Spleen (tissue), 13 donors: ENCODE measurements around the gene OR10H2. TPM values are rescaled to one million over a fixed set of nuclear protein-coding genes. Genes with fewer than 3 reads are reported as not detected.
"Not testable (repeated sequence)": the region's sequence is repeated elsewhere in the genome, so short reads cannot be mapped to it uniquely, and the experiment has no call there.

Experiments used
- DNase-seq: peaks from one replicate; pipeline ENCODE4 v3.0.0-alpha.2; 2020
- H3K27ac ChIP-seq, 8 donors: fragments of 200-600 bp; sonication (generic) in 7 of 8; 1 replicate in 4 of 8; 2 replicates in 4 of 8; pipeline versions ENCODE4 v1.5.0 to v1.8.0; 2016 to 2021; ENCODE audit warnings: inconsistent platforms in 4 of 8, mild to moderate bottlenecking in 4 of 8, moderate library complexity in 1 of 8
- H3K27me3 ChIP-seq, 7 donors: fragments of 200-600 bp; sonication (generic) in 6 of 7; replicated peaks in 1 of 7; 1 replicate in 4 of 7; 2 replicates in 3 of 7; pipeline versions ENCODE4 v1.5.0 to v1.8.0; 2016 to 2021; ENCODE audit warnings: inconsistent platforms in 3 of 7, mild to moderate bottlenecking in 1 of 7
- H3K36me3 ChIP-seq, 6 donors: fragments of 200-600 bp; sonication (generic) in 5 of 6; 1 replicate in 4 of 6; 2 replicates in 2 of 6; pipeline versions ENCODE4 v1.5.0 to v1.8.0; 2016 to 2021; ENCODE audit warnings: inconsistent platforms in 2 of 6
- H3K4me1 ChIP-seq, 6 donors: fragments of 200-600 bp; sonication (generic) in 5 of 6; 1 replicate in 3 of 6; 2 replicates in 3 of 6; pipeline versions ENCODE4 v1.5.0 to v1.8.0; 2016 to 2021; ENCODE audit warnings: inconsistent platforms in 3 of 6
- H3K4me3 ChIP-seq, 8 donors: fragments of 200-600 bp; sonication (generic) in 7 of 8; 1 replicate in 4 of 8; 2 replicates in 4 of 8; pipeline versions ENCODE4 v1.5.0 to v1.8.0; 2016 to 2021; ENCODE audit warnings: inconsistent platforms in 4 of 8, mild to moderate bottlenecking in 4 of 8, moderate library complexity in 2 of 8
- H3K9me3 ChIP-seq, 8 donors: fragments of 200-600 bp; sonication (generic) in 7 of 8; 1 replicate in 4 of 8; 2 replicates in 4 of 8; pipeline versions ENCODE4 v1.5.0 to v1.8.0; 2016 to 2021; ENCODE audit warnings: inconsistent platforms in 4 of 8
- POLR2A ChIP-seq, 3 donors: fragments of 450-650 bp; IDR thresholded peaks; one replicate each; pipeline ENCODE4 v1.5.1; 2017; ENCODE audit warnings: antibody characterized with exemption in 3 of 3, mild to moderate bottlenecking in 1 of 3
- POLR2AphosphoS5 ChIP-seq, 3 donors: sonication (generic); formaldehyde crosslinking; IDR thresholded peaks; one replicate each; pipeline ENCODE4 v1.5.1; 2017; ENCODE audit warnings: antibody characterized with exemption in 3 of 3
- WGBS, 5 donors: extraction: QIAGEN DNeasy Blood & Tissue Kit in 3 of 5; methylation state at CpG; one replicate each; pipeline versions ENCODE4 v1.1.5 to v1.1.7; 2013 to 2018; 5-methylcytosine and 5-hydroxymethylcytosine counted together
- intact Hi-C: fragments of 100-400 bp; cut with DNase I; formaldehyde crosslinking; loops from one replicate; pipeline ENCODE4 v1.15.0; 2023; ENCODE audit warnings: low total_unique reads
- long read RNA-seq, 2 donors: transcript quantifications; one replicate each; lab custom pipeline, GENCODE V29; 2026
- polyA plus RNA-seq, 3 donors: library from polyadenylated mRNA; stranded (reverse); fragments of 200-250 nt; gene quantifications; one replicate each; pipeline ENCODE4 v1.2.1, GENCODE V29; 2013
- total RNA-seq, 7 donors: library from RNA; depleted of rRNA in 3 of 7; stranded (reverse); fragments of >200 nt in 3 of 7; fragmentation: NEBNext Ultra II Directional in 4 of 7; extraction: Animal tissue kit (Norgen Biotek cat#: 25700) in 4 of 7; gene quantifications; one replicate each; pipeline versions ENCODE4 v1.1.0 to v1.2.1, GENCODE V29; 2016 to 2021
- TF ChIP-seq, protein P1 (sequence below), 11 experiments: fragments of 200-600 bp in 7 of 11; fragments of 450-650 bp in 4 of 11; sonication (generic) in 4 of 11; IDR thresholded peaks in 8 of 11; conservative IDR thresholded peaks in 3 of 11; 1 replicate in 7 of 11; 2 replicates in 4 of 11; pipeline versions ENCODE4 v1.4.0 to v1.8.0; 2016 to 2021; ENCODE audit warnings: antibody characterized with exemption in 11 of 11, inconsistent platforms in 4 of 11, mild to moderate bottlenecking in 1 of 11
- donor health status: healthy with polysubstance abuse.
- donor health status: DM: no; HTN: no; CAD: no; lungs with moderate emphysema.
- donor health status: DM: no; HTN: no; CAD: no.
- donor health status: Bipolar disorder and iron deficiency.
- donor health status: healthy.
- donor health status: DM: no; HTN: no; CAD: no.
- donor health status: DM: yes; HTN: yes; CAD: no.

OR10H2 gene, protein sequence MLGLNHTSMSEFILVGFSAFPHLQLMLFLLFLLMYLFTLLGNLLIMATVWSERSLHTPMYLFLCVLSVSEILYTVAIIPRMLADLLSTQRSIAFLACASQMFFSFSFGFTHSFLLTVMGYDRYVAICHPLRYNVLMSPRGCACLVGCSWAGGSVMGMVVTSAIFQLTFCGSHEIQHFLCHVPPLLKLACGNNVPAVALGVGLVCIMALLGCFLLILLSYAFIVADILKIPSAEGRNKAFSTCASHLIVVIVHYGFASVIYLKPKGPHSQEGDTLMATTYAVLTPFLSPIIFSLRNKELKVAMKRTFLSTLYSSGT
- total RNA-seq (not detected), polyA plus RNA-seq (not detected)
- long read RNA-seq, donor 1: 0 reads
- long read RNA-seq, donor 2: 0 reads

DNA sequence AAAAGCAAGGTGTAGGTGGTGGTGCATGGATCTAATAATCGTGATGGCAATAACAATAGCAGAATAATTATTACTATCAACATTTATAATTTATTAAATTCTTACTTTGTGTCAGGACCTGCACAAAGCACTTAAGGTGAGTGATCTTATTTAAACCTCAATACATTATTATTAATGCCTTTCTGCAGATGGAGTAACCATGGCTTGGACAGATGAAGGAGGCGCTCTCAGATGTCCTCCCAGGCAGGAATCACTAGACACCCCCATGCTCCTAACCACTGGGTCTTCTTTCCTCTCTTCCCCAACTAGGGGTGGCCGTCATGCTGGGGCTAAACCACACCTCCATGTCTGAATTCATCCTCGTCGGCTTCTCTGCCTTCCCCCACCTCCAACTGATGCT lies at the start of gene OR10H2:
TSS of gene OR10H2 (plus strand) at position 301 of the 400 bp plus-strand sequence. CDS start at position 321, 20 bp downstream.
- Histone ChIP-seq H3K4me3 (no peak within 1 kb of the TSS), H3K27me3 (peaks cover 0 to 61% (median 15%) of the 10 kb centered on the region in 7 donors), H3K9me3 (peaks cover 0 to 5% (median 0%) of the 10 kb centered on the region in 8 donors), H3K27ac (no peak within 1 kb of the TSS), H3K4me1 (no peaks in the 10 kb centered on the region), H3K36me3 (no peaks in the 10 kb centered on the region)
- WGBS, 5 donors: 75 to 90% (median 78%) methylated on average over 5 of the region's 5 CpGs
- DNase-seq: no peak
- TF ChIP-seq, protein P1, sequence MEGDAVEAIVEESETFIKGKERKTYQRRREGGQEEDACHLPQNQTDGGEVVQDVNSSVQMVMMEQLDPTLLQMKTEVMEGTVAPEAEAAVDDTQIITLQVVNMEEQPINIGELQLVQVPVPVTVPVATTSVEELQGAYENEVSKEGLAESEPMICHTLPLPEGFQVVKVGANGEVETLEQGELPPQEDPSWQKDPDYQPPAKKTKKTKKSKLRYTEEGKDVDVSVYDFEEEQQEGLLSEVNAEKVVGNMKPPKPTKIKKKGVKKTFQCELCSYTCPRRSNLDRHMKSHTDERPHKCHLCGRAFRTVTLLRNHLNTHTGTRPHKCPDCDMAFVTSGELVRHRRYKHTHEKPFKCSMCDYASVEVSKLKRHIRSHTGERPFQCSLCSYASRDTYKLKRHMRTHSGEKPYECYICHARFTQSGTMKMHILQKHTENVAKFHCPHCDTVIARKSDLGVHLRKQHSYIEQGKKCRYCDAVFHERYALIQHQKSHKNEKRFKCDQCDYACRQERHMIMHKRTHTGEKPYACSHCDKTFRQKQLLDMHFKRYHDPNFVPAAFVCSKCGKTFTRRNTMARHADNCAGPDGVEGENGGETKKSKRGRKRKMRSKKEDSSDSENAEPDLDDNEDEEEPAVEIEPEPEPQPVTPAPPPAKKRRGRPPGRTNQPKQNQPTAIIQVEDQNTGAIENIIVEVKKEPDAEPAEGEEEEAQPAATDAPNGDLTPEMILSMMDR (IDR thresholded peaks at IDR 0.05 in 8 of 11, conservative IDR thresholded peaks at IDR 0.05 in 3 of 11): no peak
- TF ChIP-seq POLR2AphosphoS5 (IDR thresholded peaks at IDR 0.05) (no peak), POLR2A (IDR thresholded peaks at IDR 0.05) (no peak)
- intact Hi-C loops: no loop called here

DNA sequence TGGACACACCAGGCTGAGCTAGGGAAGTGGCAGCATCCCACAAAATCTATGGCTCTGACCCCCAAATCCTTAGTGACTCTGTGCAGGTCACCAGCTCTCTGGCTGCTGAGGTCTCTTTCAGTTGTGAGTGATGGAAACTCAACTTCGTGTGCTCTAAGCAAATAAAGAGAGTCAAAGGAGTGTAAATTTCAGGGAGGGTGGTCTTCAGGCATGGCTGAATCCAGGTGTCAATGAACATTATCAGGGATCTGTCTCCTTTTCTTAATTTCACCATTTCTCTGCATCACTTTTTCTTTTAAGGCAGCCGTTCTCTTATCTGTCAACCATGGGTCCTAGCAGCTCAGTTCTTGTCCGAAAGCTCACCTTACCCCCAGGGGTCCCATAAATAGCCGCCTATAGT lies 48.7 kb upstream of the OR10H2 start:
- Histone ChIP-seq H3K27me3 (peaks cover 0 to 53% (median 0%) of the 10 kb centered on the region in 7 donors), H3K4me1 (no peaks in the 10 kb centered on the region), H3K9me3 (no peaks in the 10 kb centered on the region), H3K4me3 (no peak overlapping the region), H3K27ac (no peak overlapping the region), H3K36me3 (peaks cover 0 to 78% (median 0%) of the 10 kb centered on the region in 6 donors)
- intact Hi-C loops: no loop called here
- WGBS, 5 donors: 15 to 21% (median 19%) methylated on average over 4 of the region's 4 CpGs
- TF ChIP-seq POLR2AphosphoS5 (IDR thresholded peaks at IDR 0.05): no peak
- TF ChIP-seq, protein P1 (IDR thresholded peaks at IDR 0.05 in 8 of 11, conservative IDR thresholded peaks at IDR 0.05 in 3 of 11): no peak
- TF ChIP-seq POLR2A (IDR thresholded peaks at IDR 0.05): no peak
- DNase-seq: no peak

DNA sequence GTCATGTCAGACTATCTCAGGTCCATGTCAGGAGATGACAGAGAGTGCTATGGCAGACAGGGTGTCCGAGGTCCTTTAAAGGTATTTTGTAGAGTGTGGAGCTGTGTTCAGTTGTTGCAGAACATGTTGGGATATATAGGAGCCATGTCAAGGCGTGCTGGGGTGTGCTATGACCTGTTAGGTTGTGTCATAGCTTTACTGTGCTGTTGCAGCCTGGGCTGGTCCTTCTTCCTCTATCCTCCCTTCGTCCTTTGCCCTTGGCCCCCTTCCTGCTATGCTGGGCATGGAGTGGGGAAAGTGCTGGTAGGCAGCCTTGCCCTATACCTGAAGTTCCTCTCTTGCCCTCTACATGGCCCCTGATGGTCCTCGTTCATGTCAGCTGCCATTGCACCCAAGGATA lies 48.0 kb upstream of the OR10H2 start:
- WGBS, 5 donors: 43 to 60% (median 55%) methylated on average over 4 of the region's 4 CpGs
- intact Hi-C loops: not testable (repeated sequence)

DNA sequence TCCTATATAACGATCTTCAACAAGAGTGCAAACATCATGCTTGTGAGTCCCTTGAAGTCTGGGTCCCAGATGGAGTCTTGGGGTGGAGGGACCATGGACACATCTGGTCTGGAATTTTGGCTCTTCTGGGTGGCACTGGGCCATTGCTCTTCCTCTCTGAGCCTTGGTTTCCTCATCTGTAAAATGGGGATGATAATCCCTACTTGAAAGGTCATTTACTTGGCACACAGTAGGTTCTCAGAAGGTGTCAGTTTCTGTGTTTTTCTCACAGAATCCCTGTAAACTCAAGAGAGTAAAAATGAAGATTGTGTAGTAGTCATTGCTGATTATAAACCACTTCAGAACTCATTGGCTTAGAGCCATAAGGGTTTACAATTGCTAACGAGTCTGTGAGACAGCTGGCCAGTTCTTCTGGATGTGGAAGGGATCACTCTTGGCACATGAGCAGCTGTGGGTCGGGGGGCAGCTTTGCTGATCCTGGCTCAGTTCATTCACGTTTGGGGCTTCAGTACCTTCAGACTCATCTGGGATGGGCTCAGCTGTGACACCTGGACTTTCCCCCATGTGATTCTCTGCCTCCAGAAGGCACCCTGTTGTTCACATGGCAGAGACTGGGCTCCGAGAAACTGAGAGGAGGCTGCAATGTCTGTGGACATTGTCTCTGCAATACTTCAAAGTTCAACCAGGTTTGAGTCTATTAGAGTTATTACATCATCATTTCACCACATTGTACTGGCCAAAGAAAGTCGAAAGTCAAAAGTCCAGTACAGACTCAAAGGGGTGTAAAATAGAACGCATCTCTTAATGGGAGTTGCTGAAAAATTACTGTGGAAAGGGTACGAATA lies 47.1 kb upstream of the OR10H2 start:
- no peak for DNase-seq
- intact Hi-C loops: no loop called here
- 55 to 64% (median 58%) methylated on average over 8 of the region's 8 CpGs for whole genome bisulfite sequencing, 5 donors
- Histone ChIP-seq H3K36me3 (peaks cover 0 to 82% (median 0%) of the 10 kb centered on the region in 6 donors), H3K27ac (no peak overlapping the region), H3K27me3 (peaks cover 0 to 64% (median 0%) of the 10 kb centered on the region in 7 donors), H3K4me1 (no peaks in the 10 kb centered on the region), H3K4me3 (no peak overlapping the region), H3K9me3 (no peaks in the 10 kb centered on the region)
- TF ChIP-seq POLR2A (IDR thresholded peaks at IDR 0.05) (no peak), POLR2AphosphoS5 (IDR thresholded peaks at IDR 0.05) (no peak)
- TF ChIP-seq, protein P1 (IDR thresholded peaks at IDR 0.05 in 8 of 11, conservative IDR thresholded peaks at IDR 0.05 in 3 of 11): no peak

More for the DNA sequence above, 48.0 kb upstream of the OR10H2 start:
- Histone ChIP-seq H3K27me3 (peaks cover 0 to 60% (median 0%) of the 10 kb centered on the region in 7 donors), H3K36me3 (peaks cover 0 to 80% (median 0%) of the 10 kb centered on the region in 6 donors)
- not testable (repeated sequence) for H3K9me3 ChIP-seq, H3K4me1 ChIP-seq, H3K27ac ChIP-seq, H3K4me3 ChIP-seq, DNase-seq
